Measurements from ENCODE around the gene DCXR. TPM values are rescaled to one million over a fixed set of nuclear protein-coding genes. Genes with fewer than 3 reads are reported as not detected.
"Not testable (repeated sequence)": the region's sequence is repeated elsewhere in the genome, so short reads cannot be mapped to it uniquely, and the experiment has no call there.

Gene DCXR
- total RNA-seq, 1 donor from 2014 or later: 157 TPM

GRCh38 chr17:82039695-82040299 is 2.3 kb upstream of the DCXR start:
- DNase-seq (ENCODE audit: low spot score): no peak

GRCh38 chr17:82038796-82039409 is 1.4 kb upstream of the DCXR start:
- DNase-seq (ENCODE audit: low spot score): not testable (repeated sequence)

- no peak for DNase-seq (ENCODE audit: low spot score)
Observed at GRCh38 chr17:82037889-82038195, 345 bp upstream of the DCXR start.

GRCh38 chr17:82036634-82037091 is 834 bp downstream of the DCXR start:
- no peak for DNase-seq (ENCODE audit: low spot score)

GRCh38 chr17:82035956-82036633 is 1.4 kb downstream of the DCXR start:
- DNase-seq (ENCODE audit: low spot score): no peak

- DNase-seq (ENCODE audit: low spot score): no peak
Observed at GRCh38 chr17:82035488-82035887, 2.0 kb downstream of the DCXR start.

- no peak for DNase-seq (ENCODE audit: low spot score)
Observed at GRCh38 chr17:82034371-82035011, 3.0 kb downstream of the DCXR start.

GRCh38 chr17:82033359-82034085 is 4.0 kb downstream of the DCXR start:
- no peak for DNase-seq (ENCODE audit: low spot score)

- DNase-seq (ENCODE audit: low spot score): no peak
Observed at GRCh38 chr17:82031885-82032627, 5.4 kb downstream of the DCXR start.

- no peak for DNase-seq (ENCODE audit: low spot score)
Observed at GRCh38 chr17:82031303-82031884, 6.1 kb downstream of the DCXR start, which contains the start of gene RAC3. Gene RAC3 (plus strand): TSS chr17:82031678. CDS start chr17:82031762, 84 bp downstream.

- DNase-seq (ENCODE audit: low spot score): no peak
Observed at GRCh38 chr17:82030470-82031302, 6.8 kb downstream of the DCXR start.

- DNase-seq (ENCODE audit: low spot score): no peak
Observed at GRCh38 chr17:82029990-82030469, 7.5 kb downstream of the DCXR start.

GRCh38 chr17:82029391-82029790 is 8.1 kb downstream of the DCXR start:
- DNase-seq (ENCODE audit: low spot score): no peak

GRCh38 chr17:82028966-82029365 is 8.5 kb downstream of the DCXR start:
- DNase-seq (ENCODE audit: low spot score): no peak

- DNase-seq (ENCODE audit: low spot score): no peak
Observed at GRCh38 chr17:82028246-82028645, 9.3 kb downstream of the DCXR start.

GRCh38 chr17:82025401-82026107 is 11.9 kb downstream of the DCXR start:
- no peak for DNase-seq (ENCODE audit: low spot score)

GRCh38 chr17:82024859-82025258 is 12.6 kb downstream of the DCXR start:
- no peak for DNase-seq (ENCODE audit: low spot score)

GRCh38 chr17:82023447-82024241 is 13.9 kb downstream of the DCXR start:
- no peak for DNase-seq (ENCODE audit: low spot score)

Measured in mesenteric fat pad (tissue), 1 donor.